Activated T-helper 17 cell treated with anti-CD3 and anti-CD28 coated beads, Interleukin-2, amount 50 U/mL, for 72 hours (primary cell): Measurements from ENCODE around the gene HCFC2. TPM values are rescaled to one million over a fixed set of nuclear protein-coding genes. Genes with fewer than 3 reads are reported as not detected.
A peak's percentile ranks its signal among the peaks of the same experiment; 100 is the strongest.

Experiments used
- ATAC-seq: fragments of 150-1000 bp; cut with Tn5 transposase; replicated peaks from 2 replicates; pipeline ENCODE4 v1.10.0; 2021; ENCODE audit warnings: mild to moderate bottlenecking, moderate library complexity
- H3K27ac Mint-ChIP-seq: one replicate; pipeline ENCODE4 v1.8.0; 2022; ENCODE audit warnings: mixed read lengths
- H3K27me3 Mint-ChIP-seq: one replicate; pipeline ENCODE4 v1.8.0; 2022; ENCODE audit warnings: mixed read lengths
- H3K36me3 Mint-ChIP-seq: one replicate; pipeline ENCODE4 v1.8.0; 2022; ENCODE audit warnings: low read depth, mild to moderate bottlenecking, mixed read lengths
- H3K4me1 Mint-ChIP-seq: one replicate; pipeline ENCODE4 v1.8.0; 2022; ENCODE audit warnings: mixed read lengths
- H3K4me3 Mint-ChIP-seq: one replicate; pipeline ENCODE4 v1.8.0; 2022; ENCODE audit warnings: mild to moderate bottlenecking, mixed read lengths
- H3K9me3 Mint-ChIP-seq: one replicate; pipeline ENCODE4 v1.8.0; 2022; ENCODE audit warnings: mixed read lengths
- total RNA-seq, 2 donors: library from RNA; stranded (reverse); gene quantifications; one replicate each; pipeline ENCODE4 v1.2.3, GENCODE V29; 2022

The HCFC2 gene
- total RNA-seq, 2 donors from 2014 or later: 9.2 to 11.7 TPM

GRCh38 chr12:104049278-104049902 lies 14.9 kb upstream of the HCFC2 start:
- no peak for ATAC-seq
- no peaks in the 10 kb centered on the region for H3K9me3 Mint-ChIP-seq
- peak overlapping the region; percentile 30 for H3K4me3 Mint-ChIP-seq
- H3K4me1 Mint-ChIP-seq: no peaks in the 10 kb centered on the region
- H3K27me3 Mint-ChIP-seq: peaks cover 24% of the 10 kb centered on the region
- no peaks in the 10 kb centered on the region for H3K36me3 Mint-ChIP-seq
- no peak overlapping the region for H3K27ac Mint-ChIP-seq

DNA sequence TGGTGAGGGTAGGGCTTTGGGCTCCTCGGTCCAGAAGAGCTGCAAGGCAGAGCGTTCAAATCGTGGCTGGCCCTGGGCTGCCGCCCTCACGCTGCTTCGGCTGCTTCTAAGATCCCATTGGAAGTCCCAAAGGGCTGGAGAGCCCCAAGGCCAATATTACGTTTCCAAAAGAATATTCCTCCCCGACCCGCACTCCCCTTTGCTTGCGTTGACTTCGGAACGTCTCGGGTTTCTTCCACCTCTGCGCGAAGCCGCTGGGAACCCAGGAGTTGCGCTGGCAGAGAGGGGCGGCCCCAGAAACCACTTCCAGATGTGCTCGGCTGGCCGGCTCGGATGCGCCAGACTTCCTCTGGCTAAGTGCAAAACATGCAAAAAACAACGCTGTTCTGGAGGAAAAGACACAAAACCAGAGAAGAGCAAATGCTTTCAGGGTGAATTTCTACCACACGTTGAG lies 14.4 kb upstream of the HCFC2 start, which contains the start of gene GLT8D2:
Gene GLT8D2 (minus strand): TSS at position 285 of the 454 bp plus-strand sequence. CDS start 30,539 bp downstream, outside the sequence.
- H3K36me3 Mint-ChIP-seq: no peaks in the 10 kb centered on the region
- no peak within 1 kb of the TSS for H3K27ac Mint-ChIP-seq
- H3K4me3 Mint-ChIP-seq: peak within 1 kb of the TSS; percentile 30
- peaks cover 26% of the 10 kb centered on the region for H3K27me3 Mint-ChIP-seq
- no peak for ATAC-seq
- H3K9me3 Mint-ChIP-seq: no peaks in the 10 kb centered on the region
- H3K4me1 Mint-ChIP-seq: no peaks in the 10 kb centered on the region

DNA sequence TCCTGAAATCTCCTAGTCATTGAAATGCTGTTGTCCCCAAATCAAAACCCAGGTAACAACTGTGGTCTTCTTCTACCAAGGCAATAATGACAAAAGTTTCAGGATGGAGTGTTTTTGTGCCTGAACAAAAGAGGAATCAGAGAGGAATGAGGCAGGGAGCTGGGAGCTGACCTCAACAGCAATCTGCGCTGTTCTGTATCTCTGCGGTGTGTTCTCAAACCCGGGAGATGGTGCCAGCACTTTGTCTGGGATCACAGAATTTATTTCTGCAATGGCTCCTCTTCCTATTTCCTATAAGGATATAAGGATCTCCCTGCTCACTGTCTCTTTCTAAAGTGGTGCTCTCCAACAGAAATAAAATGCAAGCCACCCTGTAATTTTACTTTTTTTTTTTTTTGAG lies 13.9 kb upstream of the HCFC2 start:
- ATAC-seq: no peak
- no peak overlapping the region for H3K4me3 Mint-ChIP-seq
- no peaks in the 10 kb centered on the region for H3K36me3 Mint-ChIP-seq
- H3K27me3 Mint-ChIP-seq: peaks cover 26% of the 10 kb centered on the region
- no peaks in the 10 kb centered on the region for H3K4me1 Mint-ChIP-seq
- H3K27ac Mint-ChIP-seq: no peak overlapping the region
- H3K9me3 Mint-ChIP-seq: no peaks in the 10 kb centered on the region

GRCh38 chr12:104054681-104055346 lies 9.5 kb upstream of the HCFC2 start:
- H3K36me3 Mint-ChIP-seq: no peaks in the 10 kb centered on the region
- no peaks in the 10 kb centered on the region for H3K4me1 Mint-ChIP-seq
- no peak for ATAC-seq
- H3K27me3 Mint-ChIP-seq: peaks cover 25% of the 10 kb centered on the region
- no peaks in the 10 kb centered on the region for H3K9me3 Mint-ChIP-seq
- H3K27ac Mint-ChIP-seq: no peak overlapping the region
- H3K4me3 Mint-ChIP-seq: no peak overlapping the region

- H3K4me3 Mint-ChIP-seq: no peak overlapping the region
- H3K9me3 Mint-ChIP-seq: no peaks in the 10 kb centered on the region
- no peaks in the 10 kb centered on the region for H3K4me1 Mint-ChIP-seq
- H3K27me3 Mint-ChIP-seq: peaks cover 23% of the 10 kb centered on the region
- no peaks in the 10 kb centered on the region for H3K36me3 Mint-ChIP-seq
- no peak overlapping the region for H3K27ac Mint-ChIP-seq
- ATAC-seq: no peak
These were observed 8.5 kb upstream of the HCFC2 start for GRCh38 chr12:104055686-104056388.

GRCh38 chr12:104056419-104056972 lies 7.8 kb upstream of the HCFC2 start:
- Mint-ChIP-seq H3K27me3 (peaks cover 23% of the 10 kb centered on the region), H3K27ac (no peak overlapping the region), H3K4me3 (no peak overlapping the region), H3K9me3 (no peaks in the 10 kb centered on the region), H3K36me3 (no peaks in the 10 kb centered on the region), H3K4me1 (no peaks in the 10 kb centered on the region)
- no peak for ATAC-seq

- Mint-ChIP-seq H3K36me3 (no peaks in the 10 kb centered on the region), H3K4me1 (no peaks in the 10 kb centered on the region), H3K27ac (no peak overlapping the region), H3K9me3 (no peaks in the 10 kb centered on the region), H3K27me3 (peaks cover 18% of the 10 kb centered on the region), H3K4me3 (no peak overlapping the region)
- ATAC-seq: peak; percentile 26
These were observed 6.5 kb upstream of the HCFC2 start for GRCh38 chr12:104057771-104058197.

GRCh38 chr12:104058802-104059201 lies 5.5 kb upstream of the HCFC2 start:
- Mint-ChIP-seq H3K9me3 (no peaks in the 10 kb centered on the region), H3K27me3 (peaks cover 15% of the 10 kb centered on the region), H3K4me1 (no peaks in the 10 kb centered on the region), H3K36me3 (no peaks in the 10 kb centered on the region), H3K27ac (no peak overlapping the region), H3K4me3 (no peak overlapping the region)
- no peak for ATAC-seq

DNA sequence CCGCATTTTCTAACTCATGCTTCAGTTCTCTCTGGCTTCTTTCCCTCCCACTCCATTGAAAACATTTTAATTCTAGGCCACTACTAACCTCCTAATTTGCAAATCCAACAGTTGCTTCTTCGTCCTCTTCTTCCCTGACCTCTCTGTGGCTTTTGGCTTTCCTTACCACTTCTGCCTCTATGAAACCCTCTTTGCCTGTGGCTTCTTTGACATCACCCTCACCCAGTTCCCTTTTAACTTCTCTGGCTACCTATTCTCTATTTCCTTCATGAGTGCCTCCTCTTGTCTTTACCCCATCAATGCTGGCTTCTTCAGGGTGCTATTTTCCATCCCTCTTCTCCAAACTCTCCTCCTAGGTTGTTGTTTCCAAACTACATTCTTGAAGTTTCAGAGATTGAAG lies 4.4 kb upstream of the HCFC2 start:
- Mint-ChIP-seq H3K9me3 (no peaks in the 10 kb centered on the region), H3K4me1 (no peaks in the 10 kb centered on the region), H3K27me3 (peaks cover 12% of the 10 kb centered on the region), H3K4me3 (no peak overlapping the region), H3K27ac (no peak overlapping the region), H3K36me3 (no peaks in the 10 kb centered on the region)
- no peak for ATAC-seq

DNA sequence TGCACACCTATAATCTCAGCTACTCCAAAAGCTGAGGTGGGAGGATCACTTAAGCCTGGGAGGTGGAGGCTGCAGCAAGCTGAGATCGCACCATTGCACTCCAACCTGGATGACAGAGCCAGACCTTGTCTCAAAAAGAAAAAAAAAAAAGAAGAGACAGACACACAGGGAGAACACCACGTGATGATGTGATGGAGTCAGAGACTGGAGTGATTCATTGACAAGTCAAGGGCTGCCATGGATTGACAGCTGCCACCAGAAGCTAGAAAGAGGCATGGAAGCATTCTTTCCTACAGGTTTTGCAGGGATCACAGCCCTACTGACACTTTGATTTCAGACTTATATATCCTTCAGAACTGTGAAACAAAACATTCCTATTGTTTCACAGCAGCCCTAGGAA lies 3.5 kb upstream of the HCFC2 start:
- H3K27me3 Mint-ChIP-seq: peaks cover 12% of the 10 kb centered on the region
- no peak overlapping the region for H3K4me3 Mint-ChIP-seq
- H3K4me1 Mint-ChIP-seq: no peaks in the 10 kb centered on the region
- no peaks in the 10 kb centered on the region for H3K36me3 Mint-ChIP-seq
- ATAC-seq: no peak
- H3K9me3 Mint-ChIP-seq: no peaks in the 10 kb centered on the region
- H3K27ac Mint-ChIP-seq: no peak overlapping the region

GRCh38 chr12:104063712-104064030 lies 660 bp upstream of the HCFC2 start:
- H3K27ac Mint-ChIP-seq: peak overlapping the region; percentile 53
- peak; percentile 23 for ATAC-seq
- no peaks in the 10 kb centered on the region for H3K9me3 Mint-ChIP-seq
- H3K4me1 Mint-ChIP-seq: no peaks in the 10 kb centered on the region
- peaks cover 10% of the 10 kb centered on the region for H3K36me3 Mint-ChIP-seq
- H3K4me3 Mint-ChIP-seq: peak overlapping the region; percentile 86
- peaks cover 9% of the 10 kb centered on the region for H3K27me3 Mint-ChIP-seq

DNA sequence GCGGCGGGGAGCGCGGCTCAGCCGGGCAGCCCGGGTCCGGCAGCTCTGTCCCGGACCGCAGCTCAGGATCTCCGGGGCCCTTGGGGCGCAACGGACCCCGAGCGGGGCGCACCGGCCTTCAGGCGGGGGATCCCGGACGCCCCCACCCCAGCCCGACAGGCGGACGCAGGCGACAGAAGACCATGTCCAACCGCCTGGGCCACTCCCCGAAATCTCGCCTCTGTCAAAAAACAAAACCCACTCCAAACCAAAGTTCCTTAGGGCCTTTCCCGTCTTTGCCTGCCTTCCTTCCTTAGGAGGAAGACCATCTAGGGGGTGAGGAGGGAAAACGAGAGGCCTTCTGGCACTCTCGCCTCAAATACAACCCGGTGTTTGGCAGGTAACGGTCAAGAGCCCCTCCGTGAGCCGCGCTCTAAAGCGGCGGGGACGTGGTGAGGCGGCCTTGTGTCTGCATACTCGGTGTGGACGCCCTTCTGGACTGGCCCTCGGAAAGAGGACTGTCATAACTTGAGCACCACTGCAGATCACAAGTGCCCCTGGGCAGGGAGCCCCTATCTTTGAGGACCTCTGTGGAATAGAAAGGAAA lies 604 bp downstream of the HCFC2 start:
- peaks cover 4% of the 10 kb centered on the region for H3K4me1 Mint-ChIP-seq
- H3K4me3 Mint-ChIP-seq: peak overlapping the region; percentile 86
- no peak for ATAC-seq
- peaks cover 3% of the 10 kb centered on the region for H3K27me3 Mint-ChIP-seq
- H3K36me3 Mint-ChIP-seq: peaks cover 22% of the 10 kb centered on the region
- H3K9me3 Mint-ChIP-seq: no peaks in the 10 kb centered on the region
- H3K27ac Mint-ChIP-seq: peak overlapping the region; percentile 53

DNA sequence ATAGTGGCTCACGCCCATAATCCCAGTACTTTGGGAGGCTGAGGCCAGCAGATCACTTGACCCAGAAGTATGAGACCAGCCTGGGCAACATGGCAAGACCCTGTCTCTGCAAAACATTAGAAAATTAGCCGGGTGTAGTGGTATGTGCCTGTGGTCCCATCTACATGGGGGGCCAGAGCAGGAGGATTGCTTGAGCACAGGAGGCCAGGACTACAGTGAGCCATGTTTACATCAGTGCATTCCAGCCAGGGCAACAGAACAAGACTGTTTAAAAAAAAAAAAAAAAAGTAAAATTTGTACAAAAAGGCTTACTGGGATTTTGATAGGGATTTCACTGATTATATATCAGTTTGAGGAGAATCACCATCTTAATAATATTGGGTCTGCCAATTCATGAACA lies 7.8 kb downstream of the HCFC2 start:
- H3K27me3 Mint-ChIP-seq: no peaks in the 10 kb centered on the region
- peaks cover 9% of the 10 kb centered on the region for H3K4me1 Mint-ChIP-seq
- no peak overlapping the region for H3K27ac Mint-ChIP-seq
- H3K9me3 Mint-ChIP-seq: no peaks in the 10 kb centered on the region
- ATAC-seq: no peak
- H3K36me3 Mint-ChIP-seq: peaks cover 77% of the 10 kb centered on the region
- no peak overlapping the region for H3K4me3 Mint-ChIP-seq

DNA sequence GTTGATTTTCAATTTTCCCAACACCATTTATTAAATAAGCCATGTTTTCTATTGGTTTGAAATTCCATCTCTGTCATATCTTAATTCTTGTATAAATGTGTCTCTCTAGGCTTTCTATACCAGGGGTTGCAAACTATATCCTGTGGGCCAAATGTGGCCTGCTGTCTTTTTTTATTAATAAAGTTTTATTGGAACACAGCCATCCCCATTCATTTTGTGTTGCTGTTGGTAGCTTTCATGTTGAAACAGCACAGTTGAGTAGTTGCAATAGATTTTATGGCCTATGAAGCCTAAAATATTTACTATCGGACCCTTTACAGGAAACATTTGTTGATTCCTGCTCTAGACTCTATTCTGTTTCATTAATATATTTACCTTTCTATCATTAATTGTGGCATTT lies 9.4 kb downstream of the HCFC2 start:
- H3K36me3 Mint-ChIP-seq: peaks cover 80% of the 10 kb centered on the region
- H3K27ac Mint-ChIP-seq: no peak overlapping the region
- H3K9me3 Mint-ChIP-seq: no peaks in the 10 kb centered on the region
- peaks cover 9% of the 10 kb centered on the region for H3K4me1 Mint-ChIP-seq
- H3K4me3 Mint-ChIP-seq: no peak overlapping the region
- no peak for ATAC-seq
- no peaks in the 10 kb centered on the region for H3K27me3 Mint-ChIP-seq
